CD4-positive, alpha-beta T cell treated with Interleukin-4 for 1 hour (primary cell): ENCODE results near the gene ZFPM1.

Source experiments
- DNase-seq, 2 donors: peaks; one replicate each; pipeline ENCODE4 v3.0.0-alpha.2; 2020 to 2022

Gene ZFPM1

DNA sequence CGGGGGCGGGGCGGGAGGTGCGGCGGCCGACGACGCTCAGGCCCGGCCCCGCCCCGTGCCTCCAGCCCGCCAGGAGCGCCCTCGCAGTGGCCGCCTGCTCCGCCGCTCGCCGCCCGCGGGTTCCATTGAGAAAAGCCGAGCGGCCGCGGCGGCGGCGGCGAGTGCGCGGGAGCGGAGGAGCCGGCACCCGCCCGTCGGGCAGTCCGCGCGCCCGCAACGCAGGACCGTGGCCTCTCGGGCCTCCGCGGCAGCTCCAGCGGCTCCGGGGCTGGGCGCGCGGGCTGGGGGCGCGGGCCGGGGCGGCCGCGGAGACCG is at the start of gene ZFPM1:
TSS of gene ZFPM1 (plus strand) at position 64 of the 315 bp plus-strand sequence. CDS start 359 bp downstream, outside the sequence.
- DNase-seq, result no peak

DNA sequence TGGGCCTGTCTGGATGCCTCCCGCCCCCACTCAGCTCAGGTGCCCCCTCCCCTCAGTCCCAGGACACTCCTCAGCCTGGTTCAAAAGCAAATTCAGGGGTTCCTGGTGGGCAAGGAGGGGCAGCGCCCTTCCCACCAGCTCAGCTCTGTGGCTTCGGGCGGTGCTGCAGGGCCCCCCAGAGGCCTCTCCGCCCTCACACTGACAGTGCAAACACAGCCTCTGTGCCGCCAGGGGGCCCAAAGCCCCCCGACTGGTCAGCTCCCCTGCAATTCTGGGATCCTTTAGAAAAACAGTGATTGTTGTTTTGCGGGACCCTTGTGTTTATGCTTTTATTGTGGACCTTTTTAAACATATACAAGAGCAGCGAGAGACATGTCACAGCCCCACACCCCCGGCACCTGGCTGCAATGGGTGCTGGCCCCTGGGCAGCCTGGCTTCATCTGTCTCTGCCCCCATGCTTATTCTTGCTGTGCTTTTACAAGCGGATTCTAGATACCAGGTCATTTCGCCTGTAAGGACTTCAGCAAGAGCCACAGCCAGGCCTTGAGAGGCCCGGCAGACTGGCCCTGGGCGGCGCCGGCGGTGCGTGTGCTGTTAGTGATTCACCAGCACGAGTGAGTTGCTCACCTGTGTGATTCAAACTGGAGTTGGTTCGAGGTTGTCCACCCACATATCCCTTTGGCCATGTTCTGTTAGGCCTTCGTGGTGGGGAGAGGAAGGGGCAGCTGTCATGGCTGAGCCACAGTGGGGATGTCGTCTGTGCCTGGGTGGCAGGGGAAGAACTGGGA is 49.1 kb upstream of the ZFPM1 start:
- no peak for DNase-seq

DNA sequence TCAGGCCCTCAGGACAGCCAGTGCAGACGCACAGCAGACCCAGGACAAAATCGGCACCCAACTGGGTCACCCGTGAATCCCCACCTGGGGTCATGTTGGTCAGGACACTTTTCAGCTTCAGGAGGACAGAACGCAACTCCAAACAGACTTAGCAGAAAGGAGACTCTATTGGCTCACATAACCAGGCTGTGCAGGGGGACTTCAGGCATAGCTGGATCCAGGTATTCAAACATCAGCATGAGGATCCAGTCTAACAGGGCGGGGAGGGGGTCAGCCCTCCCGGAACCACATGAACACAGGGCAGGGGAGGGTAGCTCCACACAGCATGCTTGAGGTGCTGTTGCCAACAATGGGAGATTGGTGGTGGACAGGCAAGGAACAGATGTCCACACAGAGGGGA is 48.3 kb upstream of the ZFPM1 start:
- DNase-seq, result no peak

DNA sequence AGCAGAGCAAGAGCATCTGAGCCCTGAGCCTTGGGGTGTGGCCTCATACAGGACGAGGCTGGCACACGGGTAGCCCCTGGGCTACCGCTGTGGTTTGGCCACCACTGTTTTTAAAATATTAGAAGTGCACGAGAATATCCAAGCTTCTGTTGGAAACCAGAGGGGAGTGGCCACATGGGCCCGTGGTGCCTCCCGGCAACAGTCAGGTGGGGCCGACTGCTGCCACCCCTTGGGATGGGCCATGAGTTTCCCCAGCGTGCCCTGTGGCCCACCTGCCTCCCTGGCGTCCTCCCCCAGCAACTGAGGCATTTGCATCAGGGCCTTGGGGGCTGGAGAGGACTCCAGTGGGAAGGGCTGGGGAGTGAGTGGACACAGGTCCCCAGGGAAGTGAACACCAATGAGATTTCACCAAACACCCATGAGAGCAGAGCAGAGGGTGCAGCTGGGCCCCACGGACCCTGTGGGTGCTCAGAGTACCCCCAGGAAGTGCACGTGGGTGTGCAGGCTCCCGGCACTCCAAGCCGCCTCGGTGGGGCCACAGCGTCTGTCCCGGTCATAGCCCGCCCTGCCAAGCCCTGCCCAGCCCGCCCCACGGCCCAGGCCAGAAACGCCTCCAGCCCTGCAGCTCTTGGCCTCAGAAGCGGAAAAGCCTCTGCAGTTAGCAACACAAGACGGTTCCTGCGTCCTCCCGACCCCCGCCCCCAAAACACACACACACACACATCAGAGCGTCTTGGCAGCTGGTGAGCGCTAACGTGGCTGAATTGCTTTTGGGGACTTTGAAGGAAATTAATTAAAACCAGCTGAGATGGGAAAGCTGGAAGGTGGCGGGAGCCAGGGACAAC is 47.6 kb upstream of the ZFPM1 start:
- DNase-seq, result no peak

DNA sequence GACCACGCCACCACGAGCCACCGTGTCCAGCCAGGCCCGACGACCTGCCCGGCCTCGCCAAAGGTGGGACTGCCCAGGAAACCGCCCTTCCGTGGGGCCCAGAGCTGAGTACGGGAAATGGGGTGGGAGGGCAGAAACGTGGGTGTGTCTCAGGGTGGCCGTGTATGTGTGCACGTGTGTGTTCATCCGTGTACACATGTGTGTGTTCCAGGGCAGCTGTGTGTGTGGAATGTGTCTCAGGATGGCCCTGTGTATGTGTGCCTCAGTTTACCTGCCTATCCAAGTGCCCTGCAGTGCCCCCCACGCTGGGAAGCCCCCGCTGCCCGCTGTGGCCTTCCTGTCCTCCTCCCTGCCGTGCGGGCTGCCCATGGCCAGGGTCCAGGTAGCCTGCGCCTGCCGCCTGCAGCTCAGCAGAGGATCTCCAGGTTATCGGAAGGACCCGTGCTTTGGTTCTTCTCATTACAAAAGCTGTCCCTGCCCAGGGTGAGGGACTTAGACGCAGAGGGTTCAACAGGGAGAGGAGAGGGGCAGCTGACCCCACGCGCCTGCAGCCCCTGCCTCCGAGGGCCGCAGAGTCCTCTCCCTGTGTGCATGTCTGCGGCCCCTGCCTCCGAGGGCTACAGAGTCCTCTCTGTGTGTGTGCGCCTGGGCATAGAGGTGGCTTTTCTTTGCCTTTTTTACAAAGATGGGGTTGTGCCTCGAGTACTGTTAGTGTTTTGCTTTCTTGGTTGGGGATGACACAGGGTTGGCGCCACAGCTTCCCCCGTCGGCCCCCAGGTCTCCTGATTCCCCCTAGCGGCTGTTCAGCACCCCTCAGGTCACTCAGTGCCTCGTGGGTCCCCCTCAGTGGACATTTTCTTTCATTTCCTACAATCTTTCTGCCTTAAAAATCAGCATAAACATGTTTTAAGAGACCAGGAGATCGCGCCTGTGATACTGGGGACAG is 46.7 kb upstream of the ZFPM1 start:
- DNase-seq, result no peak

DNA sequence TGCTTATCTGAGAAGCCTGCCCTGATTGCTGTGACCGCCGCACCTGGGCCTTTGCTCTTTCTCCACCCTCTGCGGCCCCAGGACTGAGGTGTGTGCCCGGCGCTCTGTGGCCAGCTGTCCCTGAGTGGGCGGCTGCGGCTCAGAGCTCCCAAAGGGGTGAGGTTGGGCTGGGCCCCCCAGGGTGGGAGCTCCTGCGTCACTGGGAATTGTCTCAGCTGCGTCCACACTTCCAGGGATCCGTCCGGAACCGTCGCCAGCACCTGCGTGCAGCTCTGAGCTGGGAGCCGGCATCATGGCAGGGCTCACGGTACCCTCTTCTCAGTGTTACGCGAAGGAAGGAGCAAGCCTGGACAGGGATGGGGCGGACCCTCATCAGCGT is 46.0 kb upstream of the ZFPM1 start:
- DNase-seq, result no peak

DNA sequence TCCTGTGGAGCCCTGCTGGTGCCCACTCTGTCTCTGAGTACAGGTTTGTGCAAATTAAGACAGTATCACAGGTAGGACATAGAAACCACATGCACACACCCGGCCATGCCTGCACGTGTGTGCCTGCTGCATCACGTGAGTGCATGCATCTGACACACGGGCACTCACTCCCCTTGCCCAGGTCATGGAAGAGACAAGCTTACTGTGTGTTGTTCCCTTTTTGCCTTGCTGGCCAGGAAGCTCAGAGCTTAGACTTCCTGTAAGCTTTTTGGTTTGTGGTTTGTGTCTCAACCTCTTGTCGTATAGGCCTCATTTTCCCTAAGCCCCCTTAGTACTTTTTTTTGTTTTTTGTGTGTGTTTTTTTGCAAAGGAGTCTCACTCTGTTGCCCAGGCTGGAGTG is 45.3 kb upstream of the ZFPM1 start:
- DNase-seq, result peak in 1 of 2 donors; percentile 36

DNA sequence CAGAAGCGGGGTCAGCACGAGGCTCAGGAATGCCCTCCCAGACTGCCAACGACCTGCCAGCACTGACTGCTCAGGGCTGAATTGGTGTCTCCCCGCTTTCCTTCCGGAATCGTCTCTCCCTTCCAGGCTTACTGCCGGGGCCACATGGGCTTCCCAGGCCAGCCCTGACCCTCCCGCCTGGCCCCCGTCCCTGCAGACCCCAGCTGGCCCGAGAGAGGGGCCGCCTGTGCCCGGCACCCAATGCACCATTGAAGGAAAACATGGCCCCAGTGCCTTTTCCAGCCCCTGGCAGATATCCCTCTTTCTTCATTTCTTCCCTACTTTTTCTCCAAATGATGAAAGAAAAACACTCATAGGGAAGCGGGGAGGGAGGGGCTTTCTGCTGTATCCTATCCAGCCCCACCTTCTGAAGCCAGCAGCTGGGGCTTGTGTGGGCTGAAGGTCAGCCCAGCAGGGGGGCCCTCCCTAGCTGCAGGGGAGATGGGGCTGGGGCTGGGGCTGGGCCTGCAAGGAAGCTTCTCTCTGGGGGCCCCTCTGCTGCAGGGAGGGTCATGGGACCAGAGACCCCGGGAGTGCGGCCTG is 44.4 kb upstream of the ZFPM1 start:
- DNase-seq, result no peak

DNA sequence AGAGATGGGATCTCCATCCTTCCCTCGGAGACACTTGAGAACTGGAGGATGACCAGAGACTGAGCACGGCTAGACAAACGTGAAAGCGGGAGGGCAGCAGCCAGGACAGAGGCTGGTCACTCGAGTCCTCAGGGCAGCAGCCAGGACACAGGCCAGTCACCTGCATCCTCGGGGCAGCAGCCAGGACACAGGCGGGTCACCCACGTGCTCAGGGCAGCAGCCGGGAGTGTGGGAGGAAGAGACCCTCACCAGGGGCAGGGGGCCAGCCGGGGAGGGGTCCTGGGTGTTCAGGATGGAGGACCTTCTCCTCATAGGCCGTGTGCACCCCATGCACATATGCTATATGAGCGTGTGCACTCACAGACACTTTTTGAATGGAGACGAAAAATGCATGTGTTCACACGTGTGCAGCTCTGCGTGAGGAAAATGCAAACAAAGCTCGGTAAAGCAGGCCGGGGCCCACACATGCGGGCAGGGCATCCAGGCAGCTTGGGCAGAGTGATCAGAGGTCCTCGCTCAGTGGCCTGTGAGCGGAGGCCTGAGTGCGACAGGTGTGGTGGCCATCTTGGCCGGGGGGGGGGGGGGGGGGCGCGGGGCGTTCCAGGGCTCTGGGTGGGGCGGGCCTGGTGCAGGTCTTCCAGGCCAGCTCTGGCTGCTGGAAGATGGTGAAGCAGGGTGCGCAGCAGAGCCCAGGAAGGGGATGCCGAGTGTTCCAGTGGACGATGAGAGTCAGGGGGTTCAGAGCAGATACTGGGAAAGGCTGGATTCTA is 43.6 kb upstream of the ZFPM1 start:
- no peak for DNase-seq

DNA sequence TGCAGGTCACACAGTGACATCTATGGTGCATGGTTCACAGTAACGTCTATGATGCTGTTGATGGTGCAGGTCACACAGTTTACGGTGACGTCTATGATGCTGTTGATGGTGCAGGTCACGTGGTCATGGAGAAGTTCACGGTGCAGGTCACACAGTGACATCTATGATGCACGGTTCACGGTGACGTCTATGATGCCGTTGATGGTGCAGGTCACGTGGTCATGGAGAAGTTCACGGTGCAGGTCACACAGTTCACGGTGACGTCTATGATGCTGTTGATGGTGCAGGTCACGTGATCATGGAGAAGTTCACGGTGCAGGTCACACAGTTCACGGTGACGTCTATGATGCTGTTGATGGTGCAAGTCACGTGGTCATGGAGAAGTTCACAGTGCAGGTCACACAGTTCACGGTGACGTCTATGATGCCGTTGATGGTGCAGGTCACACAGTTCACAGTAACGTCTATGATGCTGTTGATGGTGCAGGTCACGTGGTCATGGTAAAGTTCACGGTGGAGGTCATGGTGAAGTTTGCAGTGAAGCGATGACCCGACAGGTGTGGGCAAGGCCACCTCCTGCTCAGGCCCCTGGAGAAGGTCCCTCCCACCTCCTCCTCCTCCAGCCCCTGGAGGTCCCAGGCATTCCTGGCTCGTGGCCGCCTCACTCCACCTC is 42.6 kb upstream of the ZFPM1 start:
- peak in 1 of 2 donors; percentile 62 for DNase-seq

DNA sequence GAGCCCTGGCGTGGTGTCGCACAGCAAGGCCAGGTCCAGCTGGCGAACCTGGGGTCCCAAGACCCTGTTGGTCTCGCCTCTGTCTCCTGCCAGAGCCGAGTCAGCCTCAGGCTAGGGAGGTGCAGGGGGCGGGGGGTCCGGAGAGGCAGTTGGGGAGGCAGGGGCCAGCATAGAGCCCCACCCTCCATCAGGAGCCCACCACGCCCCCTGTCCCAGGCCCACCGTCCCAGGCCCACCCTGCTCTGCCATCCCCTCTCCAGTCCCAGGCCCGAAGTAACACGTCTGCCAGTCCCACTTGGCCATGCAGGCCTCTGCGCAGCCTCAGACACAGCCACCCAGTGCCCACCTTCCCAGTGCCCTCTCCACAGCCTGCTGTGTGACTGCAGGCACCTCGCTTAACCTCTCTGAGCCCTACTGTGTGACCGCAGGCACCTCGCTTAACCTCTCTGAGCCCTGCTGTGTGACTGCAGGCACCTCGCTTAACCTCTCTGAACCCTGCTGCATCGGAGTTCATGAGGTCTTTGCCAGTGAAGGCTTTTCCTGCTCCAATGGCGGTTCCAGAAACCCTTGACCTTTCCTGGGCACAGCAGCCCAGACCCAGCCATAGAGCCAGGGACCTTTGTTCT is 41.0 kb upstream of the ZFPM1 start:
- no peak for DNase-seq

DNA sequence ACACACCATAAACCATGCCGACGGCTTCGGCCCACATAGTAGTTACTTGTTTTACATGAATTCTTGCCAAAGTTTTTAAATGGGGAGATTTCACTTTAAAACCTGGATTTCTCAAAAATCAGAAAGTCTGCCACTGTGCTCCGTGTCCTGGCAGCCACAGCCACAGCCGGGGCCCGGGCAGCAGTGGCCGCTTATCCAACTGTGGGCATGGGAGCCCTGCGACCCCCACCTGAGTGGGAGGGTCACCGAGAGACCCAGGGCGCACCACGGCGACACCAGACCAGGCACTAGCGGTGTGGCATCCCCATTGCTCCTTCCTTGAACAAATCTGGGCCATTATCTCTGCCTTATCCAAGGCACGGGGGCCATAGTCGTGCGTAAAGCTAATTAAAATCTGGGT is 40.3 kb upstream of the ZFPM1 start:
- no peak for DNase-seq

DNA sequence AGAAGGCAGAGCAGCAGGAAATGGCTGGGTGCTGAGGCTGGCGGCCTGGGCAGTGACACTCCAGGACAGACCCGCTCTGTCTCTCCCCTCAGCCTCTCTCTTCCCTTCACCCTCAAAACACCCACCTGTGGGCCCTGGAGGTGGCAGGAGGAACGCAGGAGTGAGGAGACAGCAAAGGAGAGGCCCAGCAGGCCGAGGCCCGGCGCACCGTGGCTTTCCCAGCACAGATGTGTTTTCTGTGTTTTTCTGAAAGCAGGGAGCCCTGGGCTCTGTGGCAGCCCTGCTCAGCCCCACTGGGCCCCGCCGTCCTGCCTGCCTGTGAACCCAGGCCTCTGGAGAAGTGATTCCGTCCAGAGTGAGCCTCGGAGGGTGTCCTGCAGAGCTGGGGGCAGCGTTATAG is 39.8 kb upstream of the ZFPM1 start:
- no peak for DNase-seq

DNA sequence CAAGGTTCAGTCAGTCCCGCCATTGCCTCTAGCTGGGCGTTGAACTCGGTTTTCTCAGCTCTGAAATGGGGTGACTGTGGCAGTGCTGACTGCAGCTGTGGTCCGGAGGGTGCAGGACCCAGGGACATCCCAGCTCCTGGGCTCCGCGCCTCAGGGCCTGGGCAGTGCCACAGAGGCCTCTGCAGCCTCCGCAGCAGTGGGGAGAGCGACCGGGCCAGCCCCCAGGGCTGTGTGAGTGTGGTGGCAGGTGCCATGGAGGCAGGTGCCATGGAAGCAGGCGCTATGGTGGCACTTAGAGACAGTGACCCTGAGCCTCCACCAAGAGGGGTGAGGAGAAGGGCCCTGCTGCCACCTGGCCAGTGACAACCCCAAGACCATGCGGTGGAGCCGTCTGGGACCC is 39.4 kb upstream of the ZFPM1 start:
- DNase-seq, result no peak

DNA sequence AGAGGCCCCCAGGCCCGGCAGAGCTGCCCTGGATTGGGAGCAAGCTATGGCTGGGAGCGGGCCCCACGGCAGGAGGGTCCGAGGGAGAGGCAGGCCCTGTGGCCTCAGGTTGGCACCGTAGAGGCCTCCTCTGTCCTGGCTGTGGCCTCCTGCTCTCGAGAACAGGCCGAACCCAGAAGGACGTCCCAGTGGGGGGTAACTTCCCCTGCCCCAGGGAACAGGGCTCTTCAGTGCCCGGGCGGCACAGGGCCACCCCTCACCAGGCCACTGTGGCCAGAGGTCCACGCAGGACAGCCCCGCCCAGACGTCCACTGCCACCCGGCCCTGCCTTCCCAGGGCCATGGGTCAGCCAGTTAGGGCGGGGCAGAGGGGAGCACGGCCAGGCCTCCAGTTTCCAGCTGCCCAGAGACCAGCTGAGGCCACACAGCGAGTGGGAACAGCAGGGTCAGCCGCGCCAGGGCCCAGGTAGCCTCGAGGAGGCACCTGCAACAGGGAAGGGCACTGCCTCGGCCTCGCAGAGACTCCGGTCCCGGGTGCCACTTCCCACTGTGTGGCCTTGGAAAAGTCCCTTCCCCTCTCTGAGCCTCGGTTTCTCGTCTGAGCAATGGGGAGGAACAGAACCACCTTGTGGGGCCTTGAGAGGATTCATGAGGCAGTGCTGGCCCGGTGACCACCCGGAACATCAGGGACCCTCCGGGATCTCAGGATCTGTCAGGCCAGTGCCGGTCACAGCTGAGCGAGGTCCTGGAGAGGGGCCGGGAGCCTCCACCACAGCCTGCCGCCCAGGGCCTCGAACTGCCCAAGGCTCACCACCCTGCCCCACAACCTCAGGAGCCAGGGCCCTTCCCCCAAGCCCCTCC is 38.3 kb upstream of the ZFPM1 start:
- no peak for DNase-seq

DNA sequence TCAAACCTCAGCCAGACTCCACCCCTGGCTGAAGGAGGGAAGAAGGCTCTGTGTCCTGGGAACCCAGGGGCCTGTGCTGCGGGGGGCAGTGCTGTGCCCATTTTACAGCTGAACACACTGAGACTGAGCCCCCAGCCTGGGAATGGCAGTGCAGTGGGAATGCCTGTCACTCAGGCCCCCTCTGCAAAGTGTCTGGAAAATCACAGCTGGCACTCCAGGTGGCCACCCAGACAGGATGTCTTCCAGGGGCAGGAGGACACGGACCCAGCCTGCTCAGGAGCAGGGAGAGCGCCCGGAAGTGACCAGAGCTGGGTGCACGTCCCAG is 37.7 kb upstream of the ZFPM1 start:
- DNase-seq, result no peak

DNA sequence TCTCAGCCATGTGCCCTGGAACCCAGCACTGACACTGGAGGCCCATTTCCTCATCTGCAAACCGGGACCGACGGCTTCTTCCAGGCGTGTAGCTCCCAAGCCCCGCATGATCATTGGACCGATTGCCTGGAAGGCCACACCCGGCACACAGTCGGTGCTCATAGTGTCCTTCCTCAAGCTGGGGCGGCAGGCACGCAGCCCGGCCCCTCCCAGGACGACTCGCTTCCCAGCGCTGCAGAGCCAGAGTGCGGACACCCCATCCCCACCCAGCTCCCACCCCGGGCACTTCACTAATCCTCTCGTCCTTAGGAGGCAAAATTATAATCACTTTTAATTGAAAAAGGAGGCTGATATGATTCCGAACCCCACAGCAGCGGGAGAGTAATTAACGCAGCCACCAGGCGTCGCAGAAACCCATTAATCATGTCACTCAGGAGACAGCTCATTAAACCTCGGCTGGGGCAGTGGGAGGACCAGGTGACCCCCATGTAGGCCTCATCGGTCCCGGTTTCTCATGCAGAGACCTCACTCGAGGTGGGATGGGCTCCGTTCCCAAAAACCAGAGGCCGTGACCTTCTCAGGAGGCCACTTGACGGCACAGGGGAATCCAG is 37.3 kb upstream of the ZFPM1 start:
- DNase-seq, result no peak

DNA sequence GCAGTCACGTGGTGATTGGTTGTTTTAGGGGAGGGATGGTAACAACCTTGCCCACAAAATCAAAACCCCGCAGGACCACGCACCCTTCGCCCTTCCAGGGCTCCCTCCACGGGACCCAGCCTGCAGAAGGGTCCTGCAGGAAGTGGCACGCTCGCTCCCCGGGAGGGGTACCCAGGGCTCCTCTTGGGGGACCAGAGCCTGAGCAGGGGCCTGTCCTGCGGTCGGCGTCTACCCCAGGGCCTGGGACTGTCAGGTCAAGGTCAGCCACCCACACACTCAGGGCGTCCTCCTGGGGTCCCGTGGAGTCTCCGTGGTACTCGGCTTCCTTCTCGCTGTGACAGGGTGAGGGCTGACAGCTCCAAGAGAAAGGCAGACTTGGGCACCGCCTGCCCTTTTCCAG is 36.4 kb upstream of the ZFPM1 start:
- no peak for DNase-seq

DNA sequence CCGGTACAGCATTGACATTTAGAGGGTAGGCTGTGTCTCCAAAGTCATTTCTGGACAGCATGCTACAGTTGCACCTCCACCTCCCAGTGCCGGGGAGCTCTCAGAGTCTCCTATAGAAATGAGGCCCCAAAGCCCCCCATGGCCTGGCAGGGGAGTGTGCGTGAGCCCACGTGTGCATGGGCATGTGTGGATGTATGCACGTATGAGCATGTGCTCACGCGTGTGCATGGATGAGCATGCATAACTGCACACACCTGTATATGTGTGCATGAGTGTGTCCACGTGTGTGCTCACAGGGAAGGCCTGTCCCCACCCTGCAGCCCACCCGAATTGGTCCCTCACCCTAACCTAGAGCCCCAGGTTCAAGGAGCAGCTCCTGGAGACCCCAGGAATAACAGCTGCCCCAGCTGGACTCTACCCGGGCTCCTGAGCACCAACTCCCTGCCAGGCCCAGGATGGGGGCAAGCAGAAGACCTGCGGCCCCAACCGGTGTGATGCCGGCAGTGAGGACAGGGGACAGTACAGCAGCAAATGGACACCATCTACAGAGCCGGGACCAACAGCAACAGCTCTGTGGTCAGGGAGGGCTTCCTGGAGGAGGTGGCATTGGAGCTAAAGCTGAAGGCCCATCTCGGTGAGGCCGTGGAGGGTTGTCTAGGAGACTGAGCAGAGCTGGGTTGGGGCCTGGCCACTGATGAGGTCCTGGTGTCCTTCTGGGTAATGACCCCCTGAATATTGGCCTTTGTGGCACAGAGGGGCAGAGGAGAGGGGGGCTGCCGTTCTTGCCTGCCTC is 35.2 kb upstream of the ZFPM1 start:
- no peak for DNase-seq
